Bronchial epithelial cell (primary cell): ENCODE measurements around the gene CWC25. TPM values are rescaled to one million over a fixed set of nuclear protein-coding genes. Genes with fewer than 3 reads are reported as not detected.

Experiments used
- DNase-seq: peaks from one replicate; pipeline ENCODE4 v3.0.0-alpha.2; 2010; ENCODE audit warnings: low read depth
- FAIRE-seq: peaks from 2 replicates; lab custom pipeline; 2011; peaks lifted over from hg19 to GRCh38; lab: Jason Lieb, UNC
- H3K27me3 ChIP-seq: 2 replicates; pipeline ENCODE4 v1.5.1; 2011; ENCODE audit warnings: low read length; ENCODE audit not compliant: control insufficient read depth, insufficient read depth
- H3K36me3 ChIP-seq: 2 replicates; pipeline ENCODE4 v1.5.1; 2011; ENCODE audit warnings: low read length; ENCODE audit not compliant: control insufficient read depth, insufficient read depth
- H3K4me3 ChIP-seq: 2 replicates; pipeline ENCODE4 v1.5.1; 2011; ENCODE audit warnings: mild to moderate bottlenecking, low read depth, low read length, control low read depth
- CTCF ChIP-seq: IDR thresholded peaks from 2 replicates; pipeline ENCODE4 v1.5.1; 2011; ENCODE audit warnings: mild to moderate bottlenecking, moderate library complexity, low read length, control low read depth, inconsistent platforms; ENCODE audit not compliant: insufficient read depth, severe bottlenecking
- total RNA-seq: library from RNA; depleted of rRNA; stranded (reverse); fragments of >200 nt; gene quantifications from 2 replicates; pipeline ENCODE4 v1.2.1, GENCODE V29; 2014

CWC25 gene
- total RNA-seq, 1 donor from 2014 or later: 11.6 TPM

GRCh38 chr17:38779965-38780752, 45.0 kb downstream of the CWC25 start:
- Histone ChIP-seq H3K27me3 (no peaks in the 10 kb centered on the region), H3K4me3 (no peak overlapping the region), H3K36me3 (peaks cover 42% of the 10 kb centered on the region)
- FAIRE-seq: no peak
- TF ChIP-seq CTCF: no peak
- DNase-seq: no peak

DNA sequence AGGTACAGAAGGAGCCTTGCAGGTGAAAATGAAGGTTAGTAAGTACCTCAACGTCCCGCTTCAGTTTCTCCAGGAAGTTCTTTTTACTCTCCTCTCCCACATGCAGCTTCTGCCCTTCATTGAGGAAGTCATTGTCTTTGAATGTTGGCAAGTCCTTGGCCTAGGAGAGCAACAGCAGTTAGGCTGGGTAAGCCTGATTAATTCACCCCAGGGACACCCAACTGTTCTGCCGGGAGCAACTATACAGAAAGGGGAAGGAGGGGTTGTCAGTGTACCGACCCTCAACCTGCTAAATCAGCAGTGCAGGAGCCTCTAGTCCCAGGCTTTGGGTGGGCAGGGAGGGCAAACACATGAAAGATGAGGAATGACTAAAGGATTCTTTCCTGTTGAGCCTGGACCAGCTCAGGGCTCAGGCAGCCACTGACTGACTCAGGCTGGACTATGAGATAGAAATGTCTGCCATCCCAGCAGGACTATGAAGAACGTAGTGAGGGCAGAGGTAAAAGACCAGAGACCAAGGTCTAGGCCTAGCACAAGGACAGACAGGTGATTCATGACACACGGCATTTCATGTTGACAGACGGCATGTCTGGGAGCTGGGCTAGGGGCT, 47.4 kb downstream of the CWC25 start:
- Histone ChIP-seq H3K27me3 (no peaks in the 10 kb centered on the region), H3K4me3 (no peak overlapping the region), H3K36me3 (peaks cover 40% of the 10 kb centered on the region)
- DNase-seq: no peak
- no peak for TF ChIP-seq CTCF
- no peak for FAIRE-seq

DNA sequence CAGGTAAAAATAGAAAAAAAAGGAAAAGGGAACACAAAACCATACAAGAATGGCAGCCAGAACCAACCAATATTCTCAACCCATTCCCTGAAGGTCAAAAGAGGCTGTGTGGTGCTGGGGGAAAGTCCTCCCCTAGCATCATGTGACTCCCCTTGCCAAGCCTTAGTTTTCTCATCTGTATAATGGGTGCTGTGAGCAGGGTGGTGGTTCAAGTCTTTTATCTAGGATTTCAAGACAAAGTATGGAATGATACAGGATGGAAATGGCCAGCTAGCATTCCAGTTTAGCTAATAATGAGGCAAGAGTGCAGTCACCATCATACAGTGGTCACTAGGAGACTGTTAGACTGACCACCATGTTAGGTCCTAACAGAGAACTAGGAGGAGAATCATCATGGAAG, 51.9 kb downstream of the CWC25 start:
- no peak for FAIRE-seq

GRCh38 chr17:38768417-38768816, 56.7 kb downstream of the CWC25 start:
- Histone ChIP-seq H3K27me3 (no peaks in the 10 kb centered on the region), H3K36me3 (peaks cover 22% of the 10 kb centered on the region), H3K4me3 (no peak overlapping the region)
- FAIRE-seq: no peak
- DNase-seq: no peak
- no peak for TF ChIP-seq CTCF

More for the DNA sequence above, 51.9 kb downstream of the CWC25 start:
- no peak overlapping the region for H3K4me3 ChIP-seq
- H3K27me3 ChIP-seq: no peaks in the 10 kb centered on the region
- no peak for TF ChIP-seq CTCF
- H3K36me3 ChIP-seq: peaks cover 25% of the 10 kb centered on the region
- DNase-seq: no peak

DNA sequence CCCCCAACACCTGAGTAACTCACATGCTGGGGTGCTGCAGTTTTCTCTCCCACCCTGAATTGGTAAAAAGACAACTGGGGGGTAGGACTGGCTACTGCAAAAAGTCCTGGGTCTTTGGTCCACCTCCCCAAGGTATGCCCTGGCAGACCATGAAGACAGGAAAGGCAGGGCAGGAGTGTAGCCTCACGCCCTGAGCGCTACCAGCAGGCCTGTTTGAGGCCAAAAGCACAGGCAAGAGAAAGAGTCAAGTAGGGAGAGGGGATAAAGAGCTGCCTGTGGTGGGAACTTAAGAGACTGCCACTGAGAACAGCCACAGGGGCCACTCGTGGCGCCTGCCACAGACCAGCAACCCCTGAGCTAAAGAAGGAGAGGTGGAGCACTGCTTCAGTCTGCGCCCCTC, 58.8 kb downstream of the CWC25 start:
- H3K36me3 ChIP-seq: peaks cover 25% of the 10 kb centered on the region
- no peak for TF ChIP-seq CTCF
- FAIRE-seq: no peak
- no peak for DNase-seq
- H3K27me3 ChIP-seq: no peaks in the 10 kb centered on the region
- H3K4me3 ChIP-seq: no peak overlapping the region
